Measurements from ENCODE around the gene LCN15.
A peak's percentile ranks its signal among the peaks of the same experiment; 100 is the strongest.
"Not testable (repeated sequence)": the region's sequence is repeated elsewhere in the genome, so short reads cannot be mapped to it uniquely, and the experiment has no call there.

LCN15 gene

DNA sequence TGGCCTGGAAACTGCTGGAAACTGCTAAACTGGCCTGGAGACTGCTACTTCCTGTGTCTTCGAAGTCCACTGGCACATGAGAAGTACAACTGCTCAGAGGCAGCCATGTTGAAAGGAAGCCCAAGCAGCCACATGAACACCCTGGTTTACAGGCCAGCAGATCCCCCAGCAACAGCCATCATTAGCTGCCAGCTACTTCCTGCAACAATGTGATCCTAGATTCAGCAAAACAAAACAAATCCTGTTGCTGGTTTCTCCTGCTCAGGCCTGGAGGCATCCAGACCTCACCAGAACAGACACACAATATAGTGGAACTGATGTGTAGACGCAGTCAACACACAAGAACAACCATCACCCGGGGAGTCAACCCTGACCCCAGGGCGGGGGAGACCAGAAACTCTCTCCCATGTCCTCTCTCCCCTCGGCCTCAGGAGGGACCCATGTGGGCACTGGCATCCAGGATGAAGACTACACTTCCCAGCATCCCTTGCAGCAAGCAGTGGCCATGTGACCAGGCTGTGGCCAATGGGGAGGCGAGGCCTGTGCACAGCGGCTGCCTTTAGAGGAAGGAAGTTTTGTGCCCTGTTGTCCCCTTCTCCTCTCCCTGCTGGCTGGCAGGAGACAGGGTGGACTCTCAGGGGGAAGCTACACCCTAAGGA lies 9.2 kb upstream of the LCN15 start:
- DNase-seq: no peak

- no peak for DNase-seq
Measured at GRCh38 chr9:136771907-136772415, 7.6 kb upstream of the LCN15 start.

DNA sequence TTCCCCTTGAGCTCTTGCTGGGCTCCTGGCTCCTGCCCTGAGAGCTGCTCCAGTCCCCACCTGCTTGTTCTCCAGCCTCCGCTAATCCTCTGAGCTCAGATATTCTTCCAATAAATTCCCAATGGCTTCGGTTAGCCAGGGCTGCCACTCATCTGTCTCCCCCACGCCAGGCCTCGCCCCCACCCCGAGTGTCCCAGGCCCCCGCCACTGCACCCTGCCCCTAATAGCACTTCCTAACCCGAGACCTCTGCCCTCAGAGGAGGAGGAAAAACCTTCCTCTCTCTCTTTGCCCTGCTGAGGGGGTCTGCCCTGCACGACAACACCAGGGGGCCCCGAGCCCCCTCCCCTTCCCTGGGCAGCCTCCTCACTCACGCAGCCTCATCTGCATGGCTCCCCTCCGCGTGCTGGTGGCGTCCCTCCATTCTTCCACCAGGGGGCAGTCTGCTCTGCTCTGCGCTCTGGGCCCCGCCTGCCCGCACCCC lies 5.4 kb upstream of the LCN15 start:
- DNase-seq: no peak

DNA sequence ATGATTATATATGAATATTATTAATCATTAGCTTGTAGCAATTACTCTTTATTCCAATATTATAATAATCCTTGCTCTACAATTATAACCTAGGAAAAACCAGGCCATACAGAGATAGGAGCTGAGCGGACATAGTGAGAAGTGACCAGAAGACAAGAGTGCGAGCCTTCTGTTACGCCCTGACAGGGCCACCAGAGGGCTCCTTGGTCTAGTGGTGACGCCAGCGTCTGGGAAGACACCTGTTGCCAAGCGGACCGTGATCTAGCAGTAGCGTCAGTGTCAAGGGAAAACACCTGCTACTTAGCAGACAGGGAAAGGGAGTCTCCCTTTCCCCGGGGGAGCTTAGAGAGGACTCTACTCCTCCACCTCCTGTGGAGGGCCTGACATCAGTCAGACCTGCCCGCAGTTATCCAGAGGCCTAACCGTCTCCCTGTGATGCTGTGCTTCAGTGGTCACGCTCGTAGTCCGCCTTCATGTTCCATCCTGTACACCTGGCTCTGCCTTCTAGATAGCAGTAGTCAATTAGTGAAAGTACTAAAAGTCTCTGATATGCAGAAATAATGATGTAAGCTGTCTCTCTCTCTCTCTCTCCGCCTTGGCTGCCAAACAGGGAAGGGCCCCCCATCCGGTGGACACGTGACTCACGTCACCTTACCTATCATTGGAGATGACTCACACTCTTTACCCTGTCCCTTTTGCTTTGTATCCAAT lies 2.2 kb upstream of the LCN15 start:
- peak; percentile 36 for DNase-seq

GRCh38 chr9:136765745-136766409 lies 1.6 kb upstream of the LCN15 start:
- DNase-seq: not testable (repeated sequence)

DNA sequence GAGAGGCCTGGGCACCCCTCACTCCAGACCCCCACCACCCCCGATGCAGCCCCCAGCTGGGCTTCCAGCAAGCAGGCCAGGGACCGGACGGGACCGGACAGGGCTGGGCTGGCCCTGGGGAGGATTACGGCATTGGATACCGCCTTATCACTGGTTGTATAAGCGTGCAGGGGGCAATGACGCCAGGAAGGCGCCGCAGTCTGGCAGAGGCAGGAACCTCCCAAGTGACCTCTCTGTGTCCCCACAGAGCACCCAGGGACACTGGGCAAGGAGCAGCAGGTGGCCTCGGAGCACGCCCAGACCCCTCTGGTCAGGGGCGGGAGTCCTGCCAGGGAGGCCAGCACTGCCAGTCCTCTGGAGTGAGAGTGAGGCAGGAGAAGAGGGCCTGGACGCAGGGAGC lies 723 bp upstream of the LCN15 start:
- DNase-seq: no peak

DNA sequence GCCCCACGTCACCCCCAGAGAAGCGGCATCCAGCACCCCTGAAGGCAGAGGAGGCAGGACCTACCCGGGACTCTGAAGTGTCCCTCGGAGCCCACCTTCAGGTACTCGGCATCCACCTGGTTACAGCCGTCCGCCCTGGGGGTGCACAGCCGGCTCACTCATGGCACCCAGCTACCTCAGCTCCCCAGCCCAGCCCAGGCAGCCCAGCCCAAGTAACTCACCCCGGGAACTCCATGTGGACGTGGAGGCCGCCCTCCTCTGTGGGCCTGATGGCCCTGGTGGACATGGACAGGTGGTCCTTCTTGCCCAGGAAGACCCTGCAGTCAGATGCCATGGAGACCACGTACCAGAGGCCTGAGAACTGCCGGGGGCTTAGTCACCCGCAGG lies 676 bp downstream of the LCN15 start:
- no peak for DNase-seq

GRCh38 chr9:136762915-136763648 lies 1.2 kb downstream of the LCN15 start:
- DNase-seq: peak; percentile 35

DNA sequence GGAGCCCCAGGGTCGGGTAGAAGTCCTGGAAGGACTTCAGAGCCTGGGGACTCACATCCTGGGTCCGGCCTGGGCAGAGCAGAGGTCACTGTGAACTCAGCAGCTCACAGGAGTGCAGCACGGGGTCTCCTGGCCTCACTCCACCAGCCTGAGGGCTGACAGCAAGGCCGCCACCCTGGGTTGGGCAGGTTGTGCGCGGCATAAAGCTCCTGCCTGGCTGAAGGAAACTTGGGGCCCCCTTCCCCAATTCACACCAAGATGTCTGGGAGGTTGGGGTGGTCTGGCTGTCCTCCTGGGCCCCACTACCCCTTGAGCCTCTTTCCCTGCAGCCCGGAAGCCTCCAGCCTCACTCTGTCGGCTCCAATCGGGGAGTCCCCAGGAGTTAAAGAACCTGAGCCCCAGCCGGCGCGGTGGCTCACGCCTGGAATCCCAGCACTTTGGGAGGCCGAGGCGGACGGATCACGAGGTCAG lies 2.1 kb downstream of the LCN15 start:
- no peak for DNase-seq

DNA sequence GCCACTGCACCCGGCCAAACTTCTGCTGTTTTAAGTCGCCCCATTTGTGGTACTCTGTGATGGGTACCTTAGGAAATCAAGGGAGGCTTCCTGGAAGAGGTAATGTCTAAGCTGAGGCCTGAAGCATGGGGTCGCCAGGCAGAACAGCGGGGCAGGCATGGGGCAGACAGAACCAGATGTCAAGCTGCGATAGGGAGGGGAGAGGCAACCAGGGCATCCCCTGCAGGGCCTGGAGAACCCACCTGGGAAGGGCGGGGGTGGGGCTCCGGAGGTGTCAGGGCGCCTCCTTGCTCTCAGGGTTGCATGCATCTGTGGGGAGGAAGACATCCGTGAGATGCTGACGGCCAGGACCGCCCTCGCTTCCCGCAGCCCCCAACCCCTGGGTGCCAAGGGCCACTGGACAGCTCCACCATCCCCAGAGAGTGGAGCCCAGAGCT lies 2.8 kb downstream of the LCN15 start:
- DNase-seq: no peak

DNA sequence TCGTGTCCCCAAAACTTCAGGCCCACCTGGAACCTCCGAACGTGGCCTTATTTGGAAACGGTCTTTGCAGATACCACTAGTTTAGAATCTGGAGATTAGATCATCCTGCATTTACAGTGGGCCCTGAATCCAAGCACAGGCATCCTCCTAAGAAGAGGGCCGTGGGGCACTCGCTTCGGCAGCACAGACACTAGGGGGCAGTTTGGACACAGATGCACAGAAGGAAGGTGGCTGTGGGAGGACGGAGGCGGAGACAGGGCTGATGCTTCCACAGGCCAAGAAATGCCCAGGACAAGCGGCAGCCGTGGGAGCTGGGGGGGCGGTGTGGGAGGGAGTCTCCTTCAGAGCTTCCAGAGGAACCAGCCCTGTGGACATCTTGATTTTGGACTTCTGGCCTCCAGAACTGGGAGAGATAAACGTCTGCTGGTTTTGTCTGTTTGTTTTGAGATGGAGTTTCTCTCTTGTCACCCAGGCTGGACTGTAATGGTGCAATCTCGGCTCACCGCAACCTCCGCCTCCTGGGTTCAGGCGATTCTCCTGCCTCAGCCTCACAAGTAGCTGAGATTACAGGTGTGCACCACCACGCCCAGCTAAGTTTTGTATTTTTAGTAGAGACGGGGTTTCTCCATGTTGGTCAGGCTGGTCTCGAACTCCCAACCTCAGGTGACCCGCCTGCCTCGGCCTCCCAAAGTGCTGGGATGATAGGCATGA lies 3.3 kb downstream of the LCN15 start:
- DNase-seq: peak; percentile 33

DNA sequence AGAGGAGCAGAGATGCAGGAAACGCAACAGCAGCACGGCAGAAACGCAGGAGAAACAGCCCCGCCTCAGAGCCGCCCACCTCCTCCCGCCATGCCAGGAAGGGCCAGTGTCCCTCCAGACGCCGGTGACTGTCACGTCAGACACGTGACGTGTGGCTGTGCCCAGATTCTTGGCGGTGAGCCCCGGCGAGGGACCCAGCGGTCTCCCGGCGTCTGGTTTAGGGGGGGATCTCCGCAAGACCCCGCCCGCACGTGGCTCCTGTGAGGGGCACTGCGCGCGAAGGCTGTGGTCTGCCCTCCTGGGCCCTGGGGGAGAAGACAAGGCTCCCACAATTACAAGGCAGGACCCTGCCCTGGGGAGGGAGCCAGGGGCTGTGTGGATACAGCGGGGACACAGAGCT lies 3.9 kb downstream of the LCN15 start:
- no peak for DNase-seq

DNA sequence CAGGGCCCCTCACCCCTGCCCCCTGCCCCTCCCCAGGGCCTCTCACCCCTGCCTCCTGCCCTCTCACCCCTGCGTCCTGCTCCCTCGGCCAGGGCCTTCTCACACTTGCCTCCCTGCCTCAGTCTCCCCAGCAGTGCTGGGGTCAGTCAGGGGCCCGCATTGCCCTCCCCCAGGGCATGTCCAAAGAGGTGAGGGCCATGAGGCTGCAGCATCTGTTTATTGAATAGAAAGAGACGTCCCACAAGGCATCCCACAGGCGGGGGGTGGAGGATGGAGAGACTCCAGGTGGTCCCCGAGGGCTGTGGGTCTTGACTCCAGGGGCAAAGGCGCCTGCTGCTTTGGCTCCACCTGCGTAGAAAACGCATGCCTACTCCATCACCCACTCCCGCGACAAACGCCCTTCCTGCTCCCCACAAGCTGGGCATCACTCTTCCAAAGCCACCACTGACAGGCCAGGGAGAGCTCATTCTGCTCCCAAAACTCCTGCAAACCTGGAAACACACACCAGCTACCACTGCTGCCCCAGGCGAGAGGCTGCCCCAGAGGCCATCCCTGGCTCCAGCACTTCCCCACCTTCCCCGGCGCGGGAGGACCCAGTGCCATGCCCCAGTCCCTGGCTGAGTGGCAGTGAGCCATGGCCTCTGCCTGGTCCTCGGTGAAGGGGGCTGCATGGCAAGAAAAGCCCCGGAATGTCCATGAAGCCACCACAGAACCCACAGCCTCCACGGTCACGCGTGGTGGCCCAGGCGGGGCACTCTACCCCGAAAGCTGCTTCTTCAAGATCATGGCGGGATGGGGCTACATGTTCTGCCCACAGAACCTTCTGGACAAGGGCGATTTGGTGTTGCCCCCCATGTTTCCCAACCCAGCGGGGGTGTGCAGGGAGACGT lies 4.6 kb downstream of the LCN15 start:
- DNase-seq: no peak

GRCh38 chr9:136759001-136759400 lies 5.3 kb downstream of the LCN15 start:
- DNase-seq: no peak

- DNase-seq: no peak
Measured at GRCh38 chr9:136757751-136758140, 6.6 kb downstream of the LCN15 start.

DNA sequence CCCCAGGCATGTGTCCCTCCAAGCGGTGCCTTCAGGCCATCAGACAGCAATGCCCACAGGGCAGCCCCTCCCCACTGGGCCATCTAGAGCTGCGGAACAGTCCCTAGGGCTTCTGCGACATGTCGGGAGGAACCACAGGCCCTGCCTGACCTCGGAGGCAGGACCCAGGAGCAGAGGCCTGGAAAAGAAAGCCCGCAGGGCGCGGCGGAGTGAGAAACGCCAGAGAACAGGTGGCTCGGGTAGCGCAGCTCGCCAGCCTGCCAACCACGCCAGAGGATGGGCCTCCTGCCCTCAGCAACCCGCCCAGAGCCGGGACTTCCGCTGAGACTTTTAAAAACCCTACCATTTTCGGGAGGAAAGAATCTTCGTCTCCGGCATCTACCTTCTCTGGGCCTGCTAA lies 7.0 kb downstream of the LCN15 start:
- DNase-seq: no peak

DNA sequence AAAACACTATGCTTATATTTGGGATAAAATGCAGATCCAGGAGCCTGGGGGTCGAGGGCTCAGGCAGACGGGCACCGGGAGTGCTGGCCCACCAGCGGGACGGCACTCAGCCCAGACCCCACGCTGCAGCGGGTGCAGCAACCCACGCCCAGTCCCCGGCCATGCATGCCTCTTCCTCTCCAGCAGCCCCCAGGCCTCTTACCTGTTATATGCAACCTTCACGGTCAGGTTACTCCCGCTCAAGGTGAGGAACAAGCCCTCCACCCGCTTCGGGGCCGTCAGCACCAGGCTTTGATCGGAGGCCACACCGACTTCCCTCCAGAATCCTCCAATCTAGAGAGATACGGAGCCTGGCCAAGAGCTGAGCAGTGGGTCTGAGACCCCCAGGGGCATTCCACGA lies 7.5 kb downstream of the LCN15 start:
- no peak for DNase-seq

DNA sequence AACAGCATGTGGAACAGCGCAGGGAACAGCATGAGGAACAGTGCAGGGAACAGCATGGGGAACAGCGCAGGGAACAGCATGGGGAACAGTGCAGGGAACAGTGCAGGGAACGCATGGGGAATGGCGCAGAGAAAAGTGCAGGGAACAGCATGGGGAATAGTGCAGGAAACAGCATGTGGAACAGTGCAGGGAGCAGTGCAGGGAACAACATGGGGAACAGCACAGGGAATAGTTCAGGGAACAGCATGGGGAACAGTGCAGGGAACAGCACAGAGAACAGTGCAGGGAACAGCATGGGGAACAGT lies 8.2 kb downstream of the LCN15 start:
- DNase-seq: no peak

GRCh38 chr9:136755302-136756133 lies 8.8 kb downstream of the LCN15 start:
- DNase-seq: not testable (repeated sequence)

GRCh38 chr9:136754626-136755301 lies 9.6 kb downstream of the LCN15 start:
- DNase-seq: no peak

All from NCI-H526 treated with DMSO at 0.1 percent for 48 hours (cell line).